ENCODE data around the gene OCEL1.

- TF ChIP-seq CTCF (IDR thresholded peaks at IDR 0.05), result no peak
- TF ChIP-seq POLR2AphosphoS5 (IDR thresholded peaks at IDR 0.05), result no peak
Measured at GRCh38 chr19:17219286-17219685, 6.7 kb upstream of the OCEL1 start.
